GM23338 (cell line): ENCODE results near the gene NFKBIB. TPM values are rescaled to one million over a fixed set of nuclear protein-coding genes. Genes with fewer than 3 reads are reported as not detected.

Source experiments
- ATAC-seq: fragments of 200-7000 bp; cut with Tn5 transposase; 3 replicates; pipeline ENCODE4 v1.9.1; 2020
- DNase-seq: peaks from one replicate; pipeline ENCODE4 v3.0.0-alpha.2; 2015; ENCODE audit warnings: low spot score
- H2AFZ ChIP-seq: fragments of 200-600 bp; sonication (generic); 2 replicates; pipeline ENCODE4 v1.8.0; 2016; ENCODE audit warnings: antibody characterized with exemption, mild to moderate bottlenecking, moderate library complexity
- H3F3A ChIP-seq: fragments of 200-600 bp; sonication (generic); replicated peaks from 2 replicates; pipeline ENCODE4 v1.8.0; 2017; ENCODE audit warnings: antibody characterized with exemption, mixed run types, low read depth
- H3K27ac ChIP-seq: fragments of 200-600 bp; sonication (generic); 2 replicates; pipeline ENCODE4 v1.6.1; 2016; ENCODE audit warnings: low read depth
- H3K27me3 ChIP-seq: fragments of 200-600 bp; sonication (generic); 2 replicates; pipeline ENCODE4 v1.8.0; 2016; ENCODE audit warnings: mild to moderate bottlenecking, mixed run types, moderate library complexity; ENCODE audit not compliant: insufficient read depth
- H3K36me3 ChIP-seq: fragments of 200-600 bp; sonication (generic); 2 replicates; pipeline ENCODE4 v1.8.0; 2016; ENCODE audit warnings: mild to moderate bottlenecking; ENCODE audit not compliant: insufficient read depth
- H3K4me1 ChIP-seq: fragments of 200-600 bp; sonication (generic); 2 replicates; pipeline ENCODE4 v1.8.0; 2016; ENCODE audit warnings: mild to moderate bottlenecking, moderate library complexity; ENCODE audit not compliant: insufficient read depth
- H3K4me2 ChIP-seq: fragments of 200-600 bp; sonication (generic); 2 replicates; pipeline ENCODE4 v1.7.1; 2017; ENCODE audit warnings: mixed run types
- H3K4me3 ChIP-seq: fragments of 200-600 bp; sonication (generic); 2 replicates; pipeline ENCODE4 v1.6.1; 2016; ENCODE audit warnings: mixed run types
- H3K79me2 ChIP-seq: fragments of 200-600 bp; sonication (generic); replicated peaks from 2 replicates; pipeline ENCODE4 v1.8.0; 2017; ENCODE audit warnings: mild to moderate bottlenecking; ENCODE audit not compliant: insufficient read depth
- H3K9me2 ChIP-seq: fragments of 200-600 bp; sonication (generic); 2 replicates; pipeline ENCODE4 v1.8.0; 2017; ENCODE audit not compliant: insufficient read depth
- H4K20me1 ChIP-seq: fragments of 200-600 bp; sonication (generic); replicated peaks from 2 replicates; pipeline ENCODE4 v1.8.0; 2017; ENCODE audit warnings: mild to moderate bottlenecking; ENCODE audit not compliant: insufficient read depth
- H3K27ac Mint-ChIP-seq: 2 replicates; pipeline ENCODE4 v1.8.0; 2020; ENCODE audit warnings: inconsistent platforms, mild to moderate bottlenecking, moderate library complexity, mixed read lengths
- H3K27me3 Mint-ChIP-seq: 3 replicates; pipeline ENCODE4 v1.8.0; 2022; ENCODE audit warnings: low read depth, mild to moderate bottlenecking, moderate library complexity, mixed read lengths, inconsistent platforms; ENCODE audit not compliant: insufficient read depth, poor library complexity
- H3K36me3 Mint-ChIP-seq: 3 replicates; pipeline ENCODE4 v1.8.0; 2021; ENCODE audit warnings: low read depth, mild to moderate bottlenecking, inconsistent platforms, moderate library complexity, mixed read lengths
- H3K4me1 Mint-ChIP-seq: 3 replicates; pipeline ENCODE4 v1.8.0; 2020; ENCODE audit warnings: mild to moderate bottlenecking, inconsistent platforms, mixed read lengths
- H3K4me3 Mint-ChIP-seq: 3 replicates; pipeline ENCODE4 v1.8.0; 2021; ENCODE audit warnings: moderate library complexity, mild to moderate bottlenecking, inconsistent platforms, mixed read lengths
- H3K9me3 Mint-ChIP-seq: 3 replicates; pipeline ENCODE4 v1.8.0; 2020; ENCODE audit warnings: moderate library complexity, mild to moderate bottlenecking, inconsistent platforms, mixed read lengths
- CTCF ChIP-seq, 2 experiments: fragments of 200-600 bp in 1 of 2; sonication (generic) in 1 of 2; conservative IDR thresholded peaks; 2 replicates each; pipeline versions ENCODE4 v1.5.1 to v1.6.1; 2016 to 2017; ENCODE audit warnings: antibody characterized with exemption in 2 of 2, low read depth in 2 of 2, mild to moderate bottlenecking in 2 of 2, moderate library complexity in 1 of 2
- ETS1 ChIP-seq: IDR thresholded peaks from 2 replicates; pipeline ENCODE4 v1.6.1; 2016; ENCODE audit warnings: antibody characterized with exemption
- ZNF331 ChIP-seq: fragments of 250-450 bp; sonication (Bioruptor Pico); IDR thresholded peaks from 2 replicates; pipeline ENCODE4 v1.5.0; 2020; ENCODE audit warnings: low read depth, mild to moderate bottlenecking, moderate library complexity
- ZNF462 ChIP-seq: fragments of 250-450 bp; sonication (Bioruptor Pico); IDR thresholded peaks from 2 replicates; pipeline ENCODE4 v1.5.0; 2020; ENCODE audit warnings: mild to moderate bottlenecking, moderate library complexity
- polyA plus RNA-seq: library from polyadenylated mRNA; unstranded; fragments of >200 nt; fragmentation: Nextera tagmentation; extraction: Ambion mirVana; gene quantifications from 2 replicates; pipeline ENCODE4 v1.2.1, GENCODE V29; 2016
- total RNA-seq: library from RNA; depleted of rRNA; stranded (reverse); fragments of >200 nt; shearing (Covaris generic); gene quantifications from 2 replicates; pipeline ENCODE4 v1.2.3, GENCODE V29; 2014

Gene NFKBIB
- total and polyA plus RNA-seq, 2 experiments from 2014 or later = 39.5 to 39.6 TPM

- TF ChIP-seq ZNF462 (CRISPR knock-in tag) (no peak), ZNF331 (CRISPR knock-in tag) (no peak), CTCF (conservative IDR thresholded peaks at IDR 0.05; ENCODE audit: low read depth in 2 of 2) (no peak), ETS1 (no peak)
Measured at GRCh38 chr19:38861368-38861767, 38.4 kb upstream of the NFKBIB start (continued).

GRCh38 chr19:38862321-38863059, 37.3 kb upstream of the NFKBIB start:
- Mint-ChIP-seq H3K4me3 (no peak overlapping the region), H3K27ac (no peak overlapping the region), H3K9me3 (peaks cover 1% of the 10 kb centered on the region; the same call in 1 of the 3 replicates), H3K36me3 (no peaks in the 10 kb centered on the region; the same call in 2 of the 3 replicates), H3K27me3 (peaks cover 3% of the 10 kb centered on the region), H3K4me1 (peaks cover 3% of the 10 kb centered on the region; the same call in 2 of the 3 replicates)
- Histone ChIP-seq H3K9me2 (no peaks in the 10 kb centered on the region), H3K27me3 (no peaks in the 10 kb centered on the region), H3K27ac (no peak overlapping the region), H3K4me2 (no peak overlapping the region), H2AFZ (no peak overlapping the region; the same call in 1 of the 2 replicates), H3K36me3 (no peaks in the 10 kb centered on the region), H3F3A (no peaks in the 10 kb centered on the region), H4K20me1 (no peaks in the 10 kb centered on the region), H3K4me3 (no peak overlapping the region), H3K79me2 (no peaks in the 10 kb centered on the region), H3K4me1 (no peaks in the 10 kb centered on the region)
- ATAC-seq (no peak), DNase-seq (no peak)
- no peak for TF ChIP-seq ZNF462 (CRISPR knock-in tag)
